Stimulated activated CD8-positive, alpha-beta memory T cell treated with anti-CD3 and anti-CD28 coated beads, Interleukin-2, amount 100 ng/mL, for 1 hour (primary cell): ENCODE measurements around the gene HOXA6.
A peak's percentile ranks its signal among the peaks of the same experiment; 100 is the strongest.

Experiments used
- DNase-seq, 2 donors: peaks; one replicate each; pipeline ENCODE4 v3.0.0-alpha.2; 2020; ENCODE audit warnings: low read depth in 2 of 2

The HOXA6 gene

GRCh38 chr7:27137640-27138315, 9.8 kb downstream of the HOXA6 start:
- DNase-seq, result no peak

DNA sequence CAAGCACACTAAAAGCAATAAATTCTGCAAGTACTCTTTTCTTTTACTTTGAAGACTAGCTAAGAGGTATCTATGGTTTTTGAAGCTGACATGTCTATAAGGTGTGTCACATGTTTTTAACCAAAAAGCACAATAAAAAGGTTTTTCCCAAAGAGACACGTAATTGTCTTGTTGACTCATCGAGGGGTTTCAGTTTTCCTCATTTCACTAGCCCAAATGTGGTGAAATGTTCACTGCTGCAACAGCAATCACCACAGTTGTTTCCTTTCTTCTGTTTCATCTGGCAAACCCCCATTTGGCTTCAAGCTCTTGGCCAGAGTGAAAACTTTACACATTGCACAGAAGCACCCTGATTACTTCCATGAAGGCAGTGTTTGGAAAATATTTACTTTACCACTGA, 13.2 kb downstream of the HOXA6 start:
- DNase-seq, result no peak

DNA sequence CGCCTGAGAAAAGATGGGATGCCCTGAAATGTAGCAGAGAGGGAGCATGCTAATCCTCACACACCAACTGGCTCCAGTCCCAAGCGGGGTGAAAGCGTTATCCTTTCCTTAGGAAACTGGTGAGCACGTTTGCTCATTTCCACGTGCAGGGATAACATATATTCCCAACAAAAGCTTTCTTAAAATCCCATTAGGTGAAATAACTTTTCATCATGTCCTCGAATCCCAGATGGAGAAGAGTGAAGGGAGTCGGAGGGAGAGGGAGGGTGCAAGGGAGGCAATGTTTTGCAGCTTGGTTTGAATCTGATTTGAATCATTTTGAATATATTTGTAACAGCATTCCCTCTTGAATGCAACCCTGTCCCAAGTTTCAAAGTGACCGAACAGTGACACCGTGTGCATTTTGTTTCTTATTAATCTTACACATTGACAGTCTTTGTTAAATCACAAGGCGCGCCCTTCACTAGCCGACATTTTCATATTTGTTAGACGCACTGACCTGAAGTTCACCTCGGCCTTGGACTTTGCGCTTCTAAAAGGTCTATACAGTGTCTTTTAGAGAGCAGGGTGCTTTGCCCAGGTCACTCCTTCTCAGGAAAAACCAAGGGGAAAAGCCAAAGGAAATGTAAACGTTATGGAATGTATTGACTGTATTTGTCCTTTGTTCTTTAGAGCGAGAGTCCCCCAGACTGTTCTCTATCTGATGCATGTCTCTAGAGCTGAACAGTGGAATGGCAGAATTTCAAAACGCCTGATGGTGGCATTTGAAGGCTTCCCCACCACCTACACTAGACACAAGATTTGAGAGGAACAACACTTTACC, 14.0 kb downstream of the HOXA6 start:
- no peak for DNase-seq

DNA sequence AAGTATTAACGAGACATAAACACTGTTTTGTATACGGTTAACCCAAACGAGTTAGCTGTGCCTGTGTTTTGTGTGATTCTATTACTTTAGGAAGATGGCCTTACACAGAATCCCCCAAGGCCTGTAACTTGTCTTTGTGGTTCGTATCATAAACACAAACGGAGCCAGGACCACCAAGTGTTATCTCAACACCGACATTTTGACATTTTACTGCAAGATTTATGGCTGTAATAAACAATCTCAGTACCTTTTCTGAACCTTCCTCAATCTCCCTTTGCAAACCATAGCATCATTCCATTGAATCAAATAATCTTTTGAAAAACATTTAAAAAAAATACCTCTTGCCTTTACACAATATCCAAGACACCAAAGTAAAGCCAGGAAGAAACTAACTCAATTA, 14.6 kb downstream of the HOXA6 start:
- DNase-seq, result no peak

DNA sequence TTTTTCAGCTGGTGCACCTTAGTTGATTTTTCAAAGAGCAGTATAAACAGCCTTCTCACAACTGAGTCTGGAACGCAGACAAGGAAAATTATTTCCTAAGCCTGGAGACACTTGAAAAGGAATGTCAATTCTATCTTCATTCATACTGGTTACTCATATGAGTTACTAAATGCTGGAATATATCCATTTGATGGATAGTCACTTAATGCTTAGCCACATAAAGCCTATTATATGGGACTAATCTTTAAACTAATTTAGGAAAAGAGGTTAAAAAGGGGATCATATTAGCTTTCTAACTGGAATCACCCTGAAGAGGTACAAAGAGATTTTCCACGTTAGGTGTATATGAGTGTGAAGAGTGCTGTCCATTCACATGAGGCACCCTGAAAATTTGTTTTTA, 15.4 kb downstream of the HOXA6 start:
- no peak for DNase-seq

GRCh38 chr7:27131390-27131819, 16.2 kb downstream of the HOXA6 start:
- DNase-seq, result no peak

- DNase-seq, result peak; percentile 45 to 56
Measured at GRCh38 chr7:27130540-27131389, 16.8 kb downstream of the HOXA6 start, which contains the start of gene HOXA4. HOXA4 (minus strand) TSS chr7:27130757; CDS start chr7:27130733, 24 bp downstream.

DNA sequence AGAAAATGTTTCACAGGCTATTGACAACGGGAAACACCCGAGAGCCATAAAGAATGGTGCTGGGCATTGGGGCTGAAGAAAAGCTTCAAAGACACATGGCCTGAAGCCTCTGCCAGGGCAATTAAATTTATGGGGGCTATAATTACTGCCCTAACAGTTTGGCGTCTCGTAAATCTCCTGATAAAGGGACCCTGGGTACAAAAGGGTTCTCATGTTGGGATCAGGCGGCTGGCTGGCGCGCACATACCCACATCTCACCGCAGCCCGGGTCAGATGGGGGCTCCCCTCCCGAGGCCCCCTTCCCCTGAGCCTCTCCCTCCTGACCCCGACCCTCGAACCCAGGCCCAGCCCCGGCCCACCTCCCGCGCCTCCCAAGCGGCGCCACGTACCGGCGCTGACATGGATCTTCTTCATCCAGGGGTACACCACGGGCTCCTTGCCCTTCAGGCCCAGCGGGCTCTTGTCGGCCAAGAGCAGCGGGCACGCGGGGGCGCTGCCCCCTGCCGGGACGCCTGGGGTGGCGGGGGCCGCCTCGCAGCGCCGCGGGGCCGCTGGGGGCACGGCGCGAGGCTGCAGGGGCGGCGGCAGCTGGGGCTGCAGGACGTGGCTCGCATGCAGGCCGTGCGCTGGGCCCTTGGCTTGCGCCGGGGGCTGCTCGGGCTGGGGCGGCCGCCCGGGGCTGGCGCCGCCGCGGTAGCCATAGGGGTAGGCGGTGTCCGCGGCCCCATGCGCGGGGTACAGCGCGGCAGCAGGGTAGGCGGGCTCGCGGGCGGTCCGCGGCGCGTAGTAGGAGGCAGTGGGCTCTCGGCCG, 17.6 kb downstream of the HOXA6 start:
- DNase-seq, result no peak

DNA sequence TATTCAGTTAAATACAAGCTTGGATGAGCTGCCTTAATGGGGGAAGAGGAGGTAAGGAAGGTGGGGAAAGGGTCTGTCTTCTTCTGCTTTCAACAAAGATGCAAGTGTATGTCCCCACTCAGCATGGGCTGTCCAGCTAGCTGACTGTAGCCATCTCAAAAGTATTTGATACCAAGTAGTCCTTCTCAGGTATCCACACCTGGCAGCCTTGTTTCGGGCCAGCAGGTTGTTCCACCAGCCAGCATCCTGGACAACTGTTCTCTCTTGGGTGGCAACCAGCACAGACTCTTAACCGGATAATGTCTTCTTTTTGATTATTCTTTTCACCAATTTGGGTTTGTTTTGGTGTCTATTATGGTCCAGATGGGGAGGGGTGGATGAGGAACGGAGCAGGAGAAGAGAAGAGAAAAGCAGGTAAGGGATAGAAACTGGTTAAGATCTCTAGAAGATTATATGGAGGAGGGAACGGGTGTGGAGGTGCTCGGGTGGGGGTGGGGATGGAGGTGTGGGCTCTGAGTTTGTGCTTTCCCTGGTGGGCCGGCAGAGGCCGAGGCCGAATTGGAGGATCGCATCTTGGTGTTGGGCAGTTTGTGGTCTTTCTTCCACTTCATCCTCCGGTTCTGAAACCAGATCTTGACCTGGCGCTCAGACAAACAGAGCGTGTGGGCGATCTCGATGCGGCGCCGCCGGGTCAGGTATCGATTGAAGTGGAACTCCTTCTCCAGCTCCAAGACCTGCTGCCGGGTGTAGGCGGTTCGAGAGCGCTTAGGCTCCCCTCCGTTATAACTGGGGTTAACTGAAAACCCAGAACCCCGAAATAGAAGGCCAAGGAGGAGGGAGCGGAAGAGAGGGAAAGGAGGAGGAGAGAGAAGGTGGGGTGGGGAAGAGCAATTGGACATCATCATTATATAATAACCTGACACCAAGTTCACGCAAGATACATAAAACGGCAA, 18.5 kb downstream of the HOXA6 start:
- DNase-seq, result no peak

- DNase-seq, result no peak
Measured at GRCh38 chr7:27128034-27128433, 19.5 kb downstream of the HOXA6 start.

DNA sequence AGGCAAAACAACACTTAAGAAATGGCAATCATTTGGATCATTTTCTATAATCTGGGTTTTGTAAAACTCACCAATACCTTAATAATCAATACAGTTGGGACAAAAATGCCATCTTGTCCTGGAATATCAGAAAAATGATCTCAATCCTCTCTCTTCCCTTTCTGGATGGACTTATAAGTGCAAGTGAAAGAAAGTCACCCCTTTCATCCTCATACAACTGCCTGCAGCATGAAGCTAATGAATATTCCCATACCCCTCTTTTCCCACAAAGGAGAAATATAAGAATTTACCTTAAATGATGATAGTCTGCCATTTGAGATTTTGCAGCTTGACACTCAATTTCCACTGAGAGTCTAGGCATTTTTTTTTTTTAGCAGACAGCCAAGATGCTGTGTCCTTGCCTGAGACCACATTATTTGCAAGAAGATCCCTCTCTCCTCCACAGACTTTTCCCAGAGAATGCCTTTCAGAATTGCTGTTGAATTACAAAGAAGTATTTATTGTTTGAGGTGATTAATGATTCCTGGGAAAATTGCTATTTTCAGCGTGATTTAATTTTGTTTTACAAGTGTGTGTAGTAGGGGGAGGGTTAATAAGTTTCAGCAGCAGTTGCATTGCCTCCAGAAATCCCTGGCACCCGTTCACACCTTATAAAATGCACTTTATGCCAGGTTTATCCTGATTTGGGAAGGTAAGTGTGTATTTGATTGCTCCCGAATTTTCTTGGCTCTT, 20.8 kb downstream of the HOXA6 start:
- no peak for DNase-seq

GRCh38 chr7:27125986-27126394, 21.6 kb downstream of the HOXA6 start:
- no peak for DNase-seq

DNA sequence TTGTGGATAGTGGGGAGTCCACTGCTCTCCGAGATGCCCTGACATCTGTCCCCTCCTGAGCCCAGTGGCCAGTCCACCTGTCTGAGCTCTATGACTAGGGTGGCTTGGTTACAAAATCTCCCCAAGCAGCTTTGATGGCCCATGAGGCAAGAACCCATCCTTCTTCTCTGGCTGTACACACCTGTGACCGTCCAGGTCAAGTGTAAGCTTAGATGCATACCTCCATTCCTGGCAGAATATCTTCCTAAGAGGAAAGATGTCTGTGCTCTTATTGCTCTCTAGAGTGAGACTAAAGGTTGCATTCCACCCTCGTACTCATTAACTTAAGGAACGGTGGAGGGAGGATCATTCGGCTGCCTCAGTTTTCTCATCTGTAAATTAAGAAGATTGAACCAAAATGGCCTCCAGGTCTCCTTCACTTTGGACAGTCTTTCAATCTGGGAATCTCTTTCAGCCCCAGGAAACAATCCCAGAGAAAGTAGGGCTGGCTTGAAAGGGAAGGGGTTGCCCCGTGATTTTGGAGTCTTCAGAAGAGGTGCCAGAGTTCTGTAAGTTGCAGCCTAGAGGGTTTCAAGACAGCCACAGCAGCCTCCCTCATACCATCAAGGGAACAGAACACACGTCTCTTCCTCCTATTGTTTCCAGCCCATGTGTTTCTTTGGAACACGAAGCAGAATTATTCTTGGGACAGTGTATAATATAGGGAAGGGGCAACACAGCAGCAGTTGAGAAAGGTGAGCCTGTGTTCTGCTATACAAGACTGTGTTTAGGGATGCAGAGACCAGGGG, 22.5 kb downstream of the HOXA6 start:
- no peak for DNase-seq

DNA sequence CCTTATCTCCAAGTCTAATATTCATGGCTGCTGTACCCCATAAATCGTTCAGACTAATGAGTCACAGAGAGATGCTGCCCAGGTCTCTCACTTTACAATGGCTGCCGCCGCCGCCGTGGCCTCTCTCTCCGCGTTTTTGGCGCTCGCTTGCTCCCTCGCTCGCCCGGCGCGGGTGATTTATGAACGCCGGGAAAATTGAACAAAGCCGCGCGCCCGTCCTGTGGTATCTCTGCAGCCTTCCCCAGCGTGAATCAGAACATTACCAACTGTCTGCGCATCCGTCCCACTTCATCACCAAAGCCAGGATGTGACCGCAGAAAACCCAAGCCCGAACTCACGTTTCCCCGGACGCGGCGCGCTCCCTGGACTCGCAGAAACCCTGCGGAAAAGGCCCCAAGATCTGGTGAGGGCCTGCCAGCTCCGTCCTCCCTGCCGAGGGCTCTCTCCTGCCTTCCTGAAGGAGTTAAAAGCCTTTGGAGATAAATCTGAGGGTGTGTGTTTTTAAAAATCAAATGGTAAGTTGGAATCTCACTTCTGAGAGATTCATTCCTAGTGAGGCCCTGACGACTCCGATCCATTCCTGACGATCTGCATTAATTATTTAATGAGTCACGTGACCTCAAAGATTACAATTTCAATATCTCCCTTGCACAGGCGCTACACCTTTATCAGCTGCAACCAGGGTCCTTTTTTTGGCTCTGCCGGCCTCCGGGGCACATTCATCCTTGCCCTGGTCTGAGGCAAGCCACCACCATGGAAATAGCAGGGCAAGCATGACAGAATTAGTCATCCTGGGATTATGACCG, 23.3 kb downstream of the HOXA6 start:
- no peak for DNase-seq

DNA sequence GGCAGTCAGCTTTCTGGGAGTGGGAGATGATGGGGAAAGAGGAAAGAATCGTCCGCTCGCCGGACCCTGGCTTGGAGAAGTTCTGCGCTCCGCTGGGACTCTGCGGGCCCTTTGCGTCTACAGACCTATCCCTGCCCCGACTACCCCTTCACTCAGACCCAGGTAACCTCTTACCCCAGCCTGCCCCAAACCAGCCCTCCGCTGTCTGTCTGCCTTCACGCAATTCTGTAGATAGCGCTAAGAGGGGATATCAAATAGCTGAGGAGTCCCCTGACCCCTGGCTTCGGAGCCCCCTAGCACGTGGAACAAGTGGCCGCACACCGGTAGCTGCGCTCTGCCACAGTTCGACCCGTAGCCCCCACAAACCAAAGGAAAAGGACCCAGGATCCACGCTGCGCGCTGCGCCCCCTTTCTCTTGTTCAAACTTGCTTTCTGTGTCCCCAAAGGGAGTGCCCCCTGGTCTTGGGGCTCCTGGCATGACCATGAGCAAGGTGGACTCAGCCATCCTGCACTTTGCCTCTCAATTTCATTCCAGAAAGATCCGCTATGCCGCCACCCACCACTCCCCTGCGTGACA, 24.0 kb downstream of the HOXA6 start:
- no peak for DNase-seq

GRCh38 chr7:27123007-27123476, 24.5 kb downstream of the HOXA6 start:
- DNase-seq, result no peak
